Erythroblast (primary cell): ENCODE data around the gene KCTD10.

ENCODE experiments used
- GATA1 ChIP-seq: IDR thresholded peaks from 2 replicates; pipeline ENCODE4 v1.6.1; 2011; ENCODE audit warnings: low read depth, mild to moderate bottlenecking, control low read depth, low read length, moderate library complexity
- POLR2A ChIP-seq: IDR thresholded peaks from 2 replicates; pipeline ENCODE4 v1.6.1; 2011; ENCODE audit warnings: mild to moderate bottlenecking, low read length

- TF ChIP-seq POLR2A (no peak), GATA1 (no peak)
Measured at GRCh38 chr12:109479761-109480160, 2.7 kb upstream of the KCTD10 start.
